NCI-H1048 (cell line): ENCODE measurements around the gene ATP1A3.
"Not testable (repeated sequence)": the region's sequence is repeated elsewhere in the genome, so short reads cannot be mapped to it uniquely, and the experiment has no call there.

ENCODE experiments used
- DNase-seq: peaks from one replicate; lab custom pipeline; 2025; lab: John Stamatoyannopoulos, UW

ATP1A3 gene

DNA sequence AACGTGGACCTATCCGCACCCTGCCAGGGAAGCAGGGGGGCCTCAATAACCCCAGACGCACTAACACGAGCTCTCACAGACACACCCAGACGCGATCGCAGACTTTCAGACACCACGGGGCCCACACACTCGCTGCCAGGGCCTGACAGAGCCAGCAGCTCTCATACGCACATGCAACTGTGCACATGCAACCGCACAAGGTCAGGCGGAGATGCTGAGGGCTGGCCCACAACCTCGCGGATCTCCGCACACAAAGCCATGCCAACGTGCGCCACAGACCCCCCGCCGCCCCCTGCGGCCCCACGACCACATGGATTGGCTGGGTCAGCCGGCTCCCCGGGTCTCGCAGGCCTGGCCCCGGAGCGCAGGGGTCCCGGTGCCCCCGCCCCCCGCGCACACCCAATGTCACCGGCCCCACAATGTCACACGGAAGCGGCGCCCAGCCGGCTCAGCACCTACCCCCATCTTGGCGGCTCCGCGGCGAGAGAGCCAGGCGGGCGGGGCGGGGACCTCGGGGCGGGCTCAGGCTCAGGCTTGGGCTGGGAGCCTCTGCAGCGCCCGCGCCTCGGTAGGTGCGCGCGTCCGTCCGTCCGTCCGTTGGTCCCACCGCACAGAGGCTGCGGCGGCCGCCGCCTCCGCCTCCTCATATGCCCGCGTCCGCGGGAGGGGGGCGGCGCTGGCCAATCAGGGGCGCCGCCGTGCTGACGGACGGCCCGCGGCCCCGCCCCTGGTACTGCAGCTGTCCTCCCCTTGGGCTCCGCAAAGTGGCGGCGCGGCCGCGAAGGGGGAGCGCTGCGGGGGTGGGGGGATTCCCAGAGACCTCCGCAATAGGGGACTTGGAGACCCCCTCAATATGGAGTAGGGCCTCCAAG lies at the start of gene ATP1A3:
ATP1A3 (minus strand) TSS at position 619 of the 872 bp plus-strand sequence; CDS start at position 465, 154 bp downstream.
- DNase-seq = no peak

GRCh38 chr19:42042455-42043170 lies 48.6 kb upstream of the ATP1A3 start:
- no peak for DNase-seq

- not testable (repeated sequence) for DNase-seq
Observed at GRCh38 chr19:42040491-42040890, 46.5 kb upstream of the ATP1A3 start.

DNA sequence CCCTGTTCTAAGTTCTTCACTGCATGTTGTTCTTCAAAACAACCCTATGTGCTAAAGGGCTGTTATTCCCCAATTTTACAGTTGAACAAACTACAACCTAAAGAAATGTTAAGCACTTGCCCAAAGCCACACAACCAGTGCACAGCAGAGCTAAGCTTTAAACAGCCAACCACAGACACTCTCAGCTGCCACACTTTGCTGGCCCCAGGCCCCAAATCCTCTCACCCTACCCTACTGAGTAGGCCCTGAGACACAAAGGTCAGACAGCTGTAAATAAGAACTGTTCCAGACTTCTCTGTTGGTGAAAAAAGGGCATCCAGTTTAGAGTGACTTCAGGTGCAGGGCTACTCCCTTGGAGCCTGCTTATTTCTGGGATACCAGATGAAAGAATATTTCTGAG lies 46.0 kb upstream of the ATP1A3 start:
- no peak for DNase-seq

DNA sequence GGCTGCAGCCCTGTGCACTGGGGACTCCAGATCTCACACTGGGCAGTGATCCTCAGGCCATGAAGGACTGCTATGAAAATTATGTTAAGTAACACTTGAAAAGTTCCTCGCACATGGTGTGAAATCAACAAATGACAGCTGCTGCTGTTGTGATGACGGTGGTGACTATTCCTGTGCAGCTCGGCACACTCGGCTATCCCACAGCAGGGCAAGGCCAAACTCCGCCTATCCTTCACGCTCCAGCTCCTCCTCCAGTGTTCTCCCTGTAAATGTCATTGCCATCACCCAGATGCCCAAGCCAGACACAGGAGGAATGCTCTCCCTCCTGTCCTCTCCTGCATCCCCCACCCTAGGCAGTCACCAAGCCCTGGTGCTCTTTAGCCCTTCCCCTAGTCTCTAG lies 44.6 kb upstream of the ATP1A3 start:
- DNase-seq = no peak

- DNase-seq = no peak
Observed at GRCh38 chr19:42037649-42038048, 43.6 kb upstream of the ATP1A3 start.

DNA sequence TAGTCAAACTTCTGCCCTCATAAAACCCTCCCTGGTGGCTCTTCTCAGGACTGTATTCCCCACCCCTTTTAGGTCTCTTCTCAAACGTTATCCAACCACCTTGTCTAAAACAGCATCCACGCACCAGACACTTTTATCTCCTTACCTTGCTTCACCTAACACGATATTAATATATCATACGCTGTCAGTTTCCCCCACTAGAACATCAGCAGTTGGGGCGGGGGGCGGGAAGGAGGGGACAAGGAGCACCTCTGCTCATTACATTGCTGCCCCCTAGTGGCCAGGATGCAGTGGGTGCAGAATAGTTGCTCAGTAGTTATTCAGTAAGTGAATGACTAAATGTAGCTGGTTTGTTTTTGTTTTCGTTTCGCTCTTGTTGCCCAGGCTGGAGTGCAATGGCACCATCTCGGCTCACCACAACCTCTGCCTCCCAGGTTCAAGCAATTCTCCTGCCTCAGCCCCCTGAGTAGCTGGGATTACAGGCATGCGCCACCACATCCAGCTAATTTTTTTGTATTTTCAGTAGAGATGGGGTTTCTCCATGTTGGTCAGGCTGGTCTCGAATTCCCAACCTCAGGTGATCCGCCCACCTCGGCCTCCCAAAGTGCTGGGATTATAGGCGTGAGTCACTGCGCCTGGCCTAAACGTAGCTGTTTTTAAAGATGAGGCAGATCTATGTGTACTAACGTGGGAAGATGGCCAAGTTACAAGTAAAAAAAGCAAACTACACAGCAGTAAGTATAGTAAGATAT lies 40.8 kb upstream of the ATP1A3 start:
- not testable (repeated sequence) for DNase-seq

GRCh38 chr19:42033413-42033812 lies 39.4 kb upstream of the ATP1A3 start:
- no peak for DNase-seq

GRCh38 chr19:42032431-42032830 lies 38.4 kb upstream of the ATP1A3 start:
- peak; percentile 28 for DNase-seq

DNA sequence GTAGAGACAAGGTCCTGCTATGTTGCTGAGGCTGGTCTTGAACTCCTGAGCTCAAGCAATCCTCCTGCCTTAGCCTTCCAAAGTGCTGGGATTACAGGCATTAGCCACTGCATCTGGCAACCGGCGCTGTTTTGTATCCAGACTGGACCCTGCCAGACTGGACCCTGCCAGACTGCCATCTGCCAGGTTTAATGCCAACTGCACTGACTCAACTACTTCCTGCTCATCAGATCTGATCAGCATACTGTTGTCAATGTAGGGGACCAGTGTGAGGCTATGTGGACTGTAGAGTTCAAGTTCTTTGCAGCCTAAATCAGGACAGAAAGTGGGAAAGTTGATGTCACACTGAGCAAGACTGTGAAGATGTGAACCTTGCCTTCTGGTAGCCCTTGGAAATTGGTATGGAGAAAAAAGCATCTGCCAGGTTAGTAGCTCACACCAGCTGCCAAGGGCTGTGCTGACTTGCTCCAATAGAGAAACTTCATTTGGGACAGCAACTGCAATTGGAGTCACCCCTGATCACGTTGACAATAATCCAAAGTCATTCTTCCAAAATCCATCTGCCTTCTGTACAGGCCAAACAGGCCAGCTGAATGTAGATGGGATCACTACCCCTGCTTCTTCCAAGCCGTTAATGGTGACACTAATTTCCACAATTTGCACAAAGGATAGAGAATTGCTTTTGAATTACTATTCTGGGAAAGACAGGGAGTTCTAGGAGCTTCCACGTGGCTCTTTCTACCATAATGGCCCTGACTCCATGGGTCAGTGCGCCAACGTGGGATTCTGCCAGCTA lies 36.8 kb upstream of the ATP1A3 start:
- no peak for DNase-seq

DNA sequence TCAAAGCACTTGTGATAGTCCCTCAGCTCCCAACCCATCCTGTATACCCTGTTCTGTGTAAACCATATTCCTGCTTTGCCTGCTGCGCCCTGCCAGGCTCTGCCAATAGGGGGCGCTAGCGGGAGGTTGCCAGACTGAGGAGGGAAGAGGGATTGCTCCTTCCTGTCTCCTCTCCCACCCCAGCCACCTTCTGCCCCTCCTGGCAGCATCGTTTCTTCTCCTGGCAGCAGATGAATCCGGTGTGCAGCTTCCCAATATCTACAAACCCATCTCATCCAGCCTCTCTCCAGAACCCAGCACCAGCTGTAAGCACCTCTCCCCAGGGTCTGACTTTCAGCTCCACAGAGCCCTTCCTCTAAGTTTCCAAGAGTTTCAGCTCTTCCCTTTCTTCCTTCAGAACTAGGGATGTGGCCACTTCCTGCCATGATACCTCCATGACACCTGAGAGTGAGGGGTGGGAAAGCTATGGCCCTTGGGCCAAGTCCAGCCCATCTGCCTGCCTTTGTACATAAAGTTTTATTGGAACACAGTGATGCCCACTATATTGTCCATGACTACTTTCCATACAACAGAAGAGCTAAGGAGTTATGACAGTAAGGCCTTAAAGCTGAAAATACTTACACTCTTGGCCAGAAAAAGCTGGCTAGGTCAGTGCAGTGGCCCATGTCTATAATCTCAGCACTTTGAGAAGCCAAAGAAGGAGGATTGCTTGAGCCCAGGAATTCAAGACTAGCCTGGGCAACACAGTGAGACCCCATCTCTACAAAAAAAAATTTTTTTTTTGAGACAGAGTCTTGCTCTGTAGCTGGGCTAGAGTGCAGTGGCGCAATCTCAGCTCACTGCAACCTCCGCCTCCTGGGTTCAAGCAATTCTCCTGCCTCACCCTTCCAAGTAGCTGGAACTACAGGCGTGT lies 34.5 kb upstream of the ATP1A3 start:
- DNase-seq = no peak

DNA sequence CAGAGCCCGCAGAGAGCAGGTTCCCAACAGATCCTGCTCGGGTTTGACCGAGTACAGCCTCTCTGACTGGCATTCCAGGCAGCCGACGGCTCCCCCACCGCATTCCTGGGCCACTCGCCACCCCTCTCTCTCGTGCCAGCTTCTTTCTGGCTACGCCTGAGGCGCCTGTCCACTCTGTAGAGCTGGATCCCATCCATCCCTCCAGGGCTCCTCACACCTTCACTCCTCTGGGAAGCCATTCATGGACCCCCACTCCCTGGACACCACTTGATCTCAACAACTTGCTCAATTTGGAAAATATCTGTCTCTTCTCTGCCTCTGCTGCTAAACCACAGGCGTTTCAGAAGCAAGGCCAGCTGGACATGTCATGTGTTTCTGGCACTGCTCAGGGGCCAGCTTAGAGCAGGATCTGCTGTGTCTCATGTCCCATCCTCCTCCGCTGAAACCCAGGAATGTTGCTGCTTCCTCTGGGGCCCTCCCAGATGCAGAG lies 30.6 kb upstream of the ATP1A3 start:
- no peak for DNase-seq

DNA sequence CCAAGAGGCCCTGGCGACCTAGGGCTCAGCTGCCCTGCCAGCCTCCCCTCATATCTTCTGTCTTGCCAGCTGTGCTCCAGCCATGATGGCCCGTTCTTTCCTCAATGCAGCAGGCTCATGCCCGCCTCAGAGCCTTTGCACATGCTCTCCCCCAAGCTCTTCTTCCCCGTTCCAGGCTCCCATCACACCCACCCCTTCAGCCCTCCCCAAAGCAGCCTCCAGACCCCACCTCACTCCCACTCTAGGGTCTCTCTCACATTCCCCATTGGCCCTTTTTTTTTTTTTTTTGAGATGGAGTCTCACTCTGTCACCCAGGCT lies 29.9 kb upstream of the ATP1A3 start:
- DNase-seq = no peak

DNA sequence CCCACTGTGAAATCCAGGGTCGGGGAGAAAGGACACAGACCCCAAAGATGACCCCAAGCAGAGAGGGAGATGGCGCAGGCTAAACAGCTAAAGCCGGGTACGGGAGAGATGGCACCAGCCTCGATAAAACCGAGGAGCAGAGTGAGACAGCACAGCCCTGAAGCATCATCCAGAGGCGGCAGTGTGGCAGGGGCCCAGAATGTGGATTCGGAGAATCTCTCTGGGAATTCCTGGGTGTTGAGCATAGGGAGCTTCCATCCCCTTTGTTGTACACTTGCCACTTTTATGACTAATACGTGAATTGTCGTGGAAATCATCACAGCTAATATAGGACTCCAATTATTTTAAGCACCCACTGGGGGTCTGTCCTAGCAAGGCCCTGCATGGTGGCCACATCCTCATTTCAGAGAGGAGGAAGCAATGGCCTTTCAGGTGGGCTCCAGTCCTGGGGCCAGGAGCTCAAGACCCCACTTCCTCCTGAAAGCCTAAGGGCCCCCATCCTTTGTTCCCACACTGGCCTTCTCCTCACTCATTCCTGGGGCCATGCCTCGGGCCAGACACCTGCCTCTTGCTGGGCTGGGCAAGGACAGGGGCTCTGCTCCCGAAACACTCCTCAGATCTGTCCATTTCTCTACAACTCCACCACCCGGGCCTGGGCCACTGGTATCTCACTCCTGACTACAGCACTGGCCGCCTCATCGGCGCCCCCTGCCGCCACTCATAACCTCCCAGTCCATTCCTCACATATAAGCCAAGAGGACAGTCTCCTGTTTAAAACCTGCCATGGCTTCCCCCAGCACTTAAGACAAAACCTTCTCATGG lies 29.3 kb upstream of the ATP1A3 start:
- no peak for DNase-seq

- no peak for DNase-seq
Observed at GRCh38 chr19:42022616-42023015, 28.6 kb upstream of the ATP1A3 start.

DNA sequence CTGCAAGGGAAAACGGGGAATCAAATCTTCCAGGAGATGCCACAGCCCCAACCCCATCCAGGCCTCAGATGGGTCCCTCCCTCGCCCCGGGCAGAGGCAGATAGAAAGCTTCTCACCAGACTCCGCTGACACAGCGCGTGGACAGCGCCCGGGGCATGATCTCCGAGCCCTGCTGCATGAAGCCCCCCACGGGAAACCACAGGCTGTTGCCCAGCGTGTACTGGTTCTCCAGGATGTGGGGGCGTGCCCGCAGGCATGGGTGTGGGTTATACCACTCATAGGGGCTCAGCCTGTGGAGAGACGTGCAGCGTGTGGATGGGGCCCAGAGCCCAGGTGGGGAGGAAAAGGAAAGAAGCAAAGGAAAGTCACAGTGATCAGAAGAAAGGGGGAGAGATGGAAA lies 27.2 kb upstream of the ATP1A3 start:
- no peak for DNase-seq

DNA sequence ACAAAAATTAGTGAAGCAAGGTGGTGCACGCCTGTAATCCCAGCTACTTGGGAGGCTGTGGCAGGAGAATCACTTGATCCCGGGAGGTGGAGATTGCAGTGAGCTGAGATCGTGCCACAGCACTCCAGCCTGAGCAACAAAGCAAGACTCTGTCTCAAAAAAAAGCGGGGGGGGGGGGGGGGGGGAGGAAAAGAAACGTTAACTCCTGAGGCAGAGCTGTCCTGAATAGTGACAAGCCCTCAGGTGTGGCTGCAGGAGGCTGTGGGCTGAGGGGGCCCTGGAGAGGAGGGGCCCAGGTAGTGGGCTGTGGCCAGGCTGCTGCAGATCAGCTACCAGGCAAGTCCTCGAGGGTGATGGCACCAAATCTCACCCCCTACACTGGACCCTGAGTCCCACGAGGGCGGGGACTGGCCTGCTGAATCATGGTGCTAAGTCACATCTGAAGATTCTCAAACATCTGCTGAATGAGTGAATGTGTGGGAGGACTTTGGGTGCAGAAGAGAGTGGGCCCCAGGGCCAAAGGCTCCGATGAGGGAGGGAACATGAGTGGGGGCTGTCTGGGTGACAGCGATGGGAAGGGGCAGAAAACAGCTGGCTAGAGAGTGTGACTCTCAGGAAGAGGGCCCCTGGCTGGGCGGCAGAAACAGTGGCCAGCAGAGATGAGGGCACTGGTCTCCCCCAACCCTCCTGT lies 24.6 kb upstream of the ATP1A3 start:
- DNase-seq = no peak

- DNase-seq = no peak
Observed at GRCh38 chr19:42017040-42017439, 23.0 kb upstream of the ATP1A3 start.

DNA sequence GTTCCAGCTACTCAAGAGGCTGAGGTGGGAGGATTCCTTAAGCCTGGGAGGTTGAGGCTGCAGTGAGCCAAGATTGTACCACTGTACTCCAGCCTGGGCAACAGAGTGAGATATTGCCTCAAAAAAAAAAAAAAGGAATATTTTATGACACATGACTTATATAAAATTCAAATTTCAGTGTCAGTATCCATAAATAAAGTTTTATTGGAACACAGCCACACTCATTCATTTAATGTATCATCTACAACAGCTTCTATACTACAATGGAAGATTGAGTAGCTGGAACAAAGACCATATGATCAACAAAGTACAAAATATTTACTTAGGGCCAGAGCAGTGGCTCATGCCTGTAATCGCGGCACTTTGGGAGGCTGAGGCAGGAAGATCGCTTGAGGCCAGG lies 18.7 kb upstream of the ATP1A3 start:
- DNase-seq = not testable (repeated sequence)
